Upper lobe of right lung (tissue), 1 donor: ENCODE measurements around the gene AOAH. TPM values are rescaled to one million over a fixed set of nuclear protein-coding genes. Genes with fewer than 3 reads are reported as not detected.

Experiments
- ATAC-seq: fragments of 200-7000 bp; cut with Tn5 transposase; one replicate; pipeline ENCODE4 v1.9.1; 2020; ENCODE audit warnings: mild to moderate bottlenecking, moderate library complexity
- DNase-seq: peaks from one replicate; pipeline ENCODE4 v3.0.0-alpha.2; 2020
- H3K27ac ChIP-seq: fragments of 200-600 bp; one replicate; pipeline ENCODE4 v1.8.0; 2022
- H3K27me3 ChIP-seq: fragments of 200-600 bp; one replicate; pipeline ENCODE4 v1.8.0; 2022; ENCODE audit warnings: mild to moderate bottlenecking
- H3K36me3 ChIP-seq: fragments of 200-600 bp; one replicate; pipeline ENCODE4 v1.8.0; 2022
- H3K4me1 ChIP-seq: fragments of 200-600 bp; one replicate; pipeline ENCODE4 v1.8.0; 2022
- H3K4me3 ChIP-seq: fragments of 200-600 bp; one replicate; pipeline ENCODE4 v1.8.0; 2022; ENCODE audit warnings: mild to moderate bottlenecking
- H3K9me3 ChIP-seq: fragments of 200-600 bp; one replicate; pipeline ENCODE4 v1.8.0; 2022
- intact Hi-C: fragments of 100-400 bp; cut with DNase I; formaldehyde crosslinking; loops from one replicate; pipeline ENCODE4 v1.11.0; 2022
- total RNA-seq: library from RNA; stranded (reverse); fragmentation: NEBNext Ultra II Directional; extraction: Animal tissue kit (Norgen Biotek cat#: 25700); gene quantifications from one replicate; pipeline ENCODE4 v1.2.1, GENCODE V29; 2021
- TF ChIP-seq, protein P1 (sequence below): fragments of 200-600 bp; IDR thresholded peaks from one replicate; pipeline ENCODE4 v1.8.0; 2022; ENCODE audit warnings: antibody characterized with exemption
- donor health status: DM: no; HTN: yes; CAD: no; lungs with severe emphysema.

The AOAH gene
- total RNA-seq, 1 donor from 2014 or later: 20.8 TPM

DNA sequence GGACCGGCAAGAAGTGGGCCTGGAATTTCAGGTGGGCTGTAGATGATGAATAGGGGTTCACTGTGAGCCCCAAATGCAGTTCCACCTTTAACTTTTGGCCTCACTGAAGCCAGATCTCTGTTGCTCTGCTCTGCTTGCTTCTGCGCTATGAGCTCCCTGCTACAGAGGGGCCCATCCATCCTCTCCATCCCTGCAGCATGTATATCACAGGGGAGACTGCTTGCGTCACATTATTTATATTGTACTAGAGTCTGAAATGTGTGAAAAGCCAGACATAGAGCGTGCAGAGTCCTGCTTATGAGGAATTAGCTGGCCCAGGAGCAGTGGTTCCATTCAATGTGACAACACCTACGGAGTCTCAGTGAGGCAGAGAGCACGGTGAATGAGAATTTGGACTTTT is 69.9 kb downstream of the AOAH start:
- no peaks in the 10 kb centered on the region for H3K27me3 ChIP-seq
- no peaks in the 10 kb centered on the region for H3K4me1 ChIP-seq
- H3K4me3 ChIP-seq: no peak overlapping the region
- no peaks in the 10 kb centered on the region for H3K9me3 ChIP-seq
- ATAC-seq (no peak), DNase-seq (no peak)
- intact Hi-C loops: no loop called here
- no peak overlapping the region for H3K27ac ChIP-seq
- H3K36me3 ChIP-seq: no peaks in the 10 kb centered on the region
- TF ChIP-seq, protein P1, sequence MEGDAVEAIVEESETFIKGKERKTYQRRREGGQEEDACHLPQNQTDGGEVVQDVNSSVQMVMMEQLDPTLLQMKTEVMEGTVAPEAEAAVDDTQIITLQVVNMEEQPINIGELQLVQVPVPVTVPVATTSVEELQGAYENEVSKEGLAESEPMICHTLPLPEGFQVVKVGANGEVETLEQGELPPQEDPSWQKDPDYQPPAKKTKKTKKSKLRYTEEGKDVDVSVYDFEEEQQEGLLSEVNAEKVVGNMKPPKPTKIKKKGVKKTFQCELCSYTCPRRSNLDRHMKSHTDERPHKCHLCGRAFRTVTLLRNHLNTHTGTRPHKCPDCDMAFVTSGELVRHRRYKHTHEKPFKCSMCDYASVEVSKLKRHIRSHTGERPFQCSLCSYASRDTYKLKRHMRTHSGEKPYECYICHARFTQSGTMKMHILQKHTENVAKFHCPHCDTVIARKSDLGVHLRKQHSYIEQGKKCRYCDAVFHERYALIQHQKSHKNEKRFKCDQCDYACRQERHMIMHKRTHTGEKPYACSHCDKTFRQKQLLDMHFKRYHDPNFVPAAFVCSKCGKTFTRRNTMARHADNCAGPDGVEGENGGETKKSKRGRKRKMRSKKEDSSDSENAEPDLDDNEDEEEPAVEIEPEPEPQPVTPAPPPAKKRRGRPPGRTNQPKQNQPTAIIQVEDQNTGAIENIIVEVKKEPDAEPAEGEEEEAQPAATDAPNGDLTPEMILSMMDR: no peak

- intact Hi-C loops: no loop called here
- Histone ChIP-seq H3K27me3 (no peaks in the 10 kb centered on the region), H3K36me3 (no peaks in the 10 kb centered on the region), H3K27ac (no peak overlapping the region), H3K9me3 (no peaks in the 10 kb centered on the region), H3K4me1 (no peaks in the 10 kb centered on the region), H3K4me3 (no peak overlapping the region)
- no peak for DNase-seq
- no peak for ATAC-seq
- TF ChIP-seq, protein P1: no peak
These were observed 70.5 kb downstream of the AOAH start for GRCh38 chr7:36653663-36654355.

DNA sequence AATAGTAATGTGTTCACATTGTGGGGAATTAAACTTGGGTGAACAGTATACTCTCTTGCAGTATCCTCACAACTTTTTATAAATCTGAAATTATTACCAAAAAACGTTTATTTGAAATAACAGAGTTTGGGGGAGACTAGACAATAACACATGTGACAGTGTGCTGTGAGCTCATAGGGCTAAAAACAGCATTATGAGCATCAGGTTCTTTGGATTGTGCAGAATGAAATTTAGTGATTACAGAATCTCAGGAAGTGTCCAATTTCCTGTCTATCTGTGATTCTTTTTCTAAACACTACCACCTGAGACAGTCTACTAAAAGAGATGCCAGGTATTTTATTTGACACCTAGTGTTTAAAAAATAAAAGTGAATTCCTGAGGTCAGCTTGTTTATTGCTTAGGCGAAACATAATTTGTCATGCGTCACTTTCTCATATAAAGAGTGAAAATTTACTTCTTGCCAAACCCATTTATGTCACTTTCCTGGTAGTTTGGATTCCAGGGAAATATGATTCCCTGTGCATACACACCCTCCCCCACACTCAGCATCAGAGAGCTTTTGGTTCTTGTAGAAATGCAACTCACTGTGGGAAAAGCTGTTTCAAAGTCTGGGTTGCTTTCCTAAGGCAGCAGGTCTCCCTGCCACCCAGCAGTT is 71.2 kb downstream of the AOAH start:
- intact Hi-C loops: no loop called here
- Histone ChIP-seq H3K4me3 (no peak overlapping the region), H3K9me3 (no peaks in the 10 kb centered on the region), H3K27me3 (no peaks in the 10 kb centered on the region), H3K27ac (no peak overlapping the region), H3K36me3 (no peaks in the 10 kb centered on the region), H3K4me1 (no peaks in the 10 kb centered on the region)
- ATAC-seq (no peak), DNase-seq (no peak)
- TF ChIP-seq, protein P1: no peak

DNA sequence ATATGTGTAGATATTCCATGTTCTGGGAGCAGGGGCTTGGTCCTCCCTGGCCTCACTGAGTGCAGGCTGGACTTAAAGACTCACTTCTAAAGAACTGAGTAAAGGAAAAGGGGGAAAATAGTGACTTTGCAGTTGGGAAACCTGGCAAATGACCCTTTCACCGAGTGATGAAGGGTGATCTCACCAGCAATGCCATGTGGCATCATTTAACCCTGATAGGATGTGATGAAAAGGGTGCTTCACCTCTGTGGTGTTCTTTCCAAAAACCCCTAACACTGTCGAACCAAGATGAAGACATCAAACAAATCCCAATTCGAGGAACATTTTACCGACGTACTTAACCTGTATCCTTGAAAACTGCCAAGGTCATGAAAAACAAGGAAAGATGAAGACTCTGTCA is 71.9 kb downstream of the AOAH start:
- no peaks in the 10 kb centered on the region for H3K27me3 ChIP-seq
- H3K4me1 ChIP-seq: no peaks in the 10 kb centered on the region
- no peak overlapping the region for H3K27ac ChIP-seq
- DNase-seq (no peak), ATAC-seq (no peak)
- TF ChIP-seq, protein P1: no peak
- no peak overlapping the region for H3K4me3 ChIP-seq
- H3K36me3 ChIP-seq: no peaks in the 10 kb centered on the region
- intact Hi-C loops: no loop called here
- no peaks in the 10 kb centered on the region for H3K9me3 ChIP-seq

DNA sequence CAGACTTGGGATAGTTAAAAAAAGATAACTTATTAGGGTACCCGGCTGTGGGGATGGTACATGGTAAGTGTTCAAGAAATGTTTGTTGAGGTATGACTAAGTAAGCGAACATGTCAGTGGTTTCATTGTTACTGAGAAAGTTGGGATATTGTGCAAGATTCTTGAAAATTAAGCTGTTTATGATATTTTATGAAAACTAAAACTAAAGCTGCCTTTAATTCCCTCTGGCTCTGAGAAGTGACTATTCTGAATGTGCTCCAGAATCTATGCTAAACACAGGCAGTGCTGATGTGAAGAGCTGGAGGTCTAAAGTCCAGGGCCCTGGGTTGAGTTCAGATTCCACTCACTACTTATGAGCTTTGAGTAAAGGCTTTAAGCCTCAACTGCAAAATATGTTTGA is 72.9 kb downstream of the AOAH start:
- intact Hi-C loops: no loop called here
- DNase-seq (no peak), ATAC-seq (no peak)
- Histone ChIP-seq H3K36me3 (no peaks in the 10 kb centered on the region), H3K27ac (no peak overlapping the region), H3K4me3 (no peak overlapping the region), H3K9me3 (no peaks in the 10 kb centered on the region), H3K4me1 (no peaks in the 10 kb centered on the region), H3K27me3 (no peaks in the 10 kb centered on the region)
- TF ChIP-seq, protein P1: no peak
